SK-N-SH treated with all-trans-retinoic acid at 6 μM for 48 hours (cell line): ENCODE measurements around the gene STK4.

Experiments
- ATAC-seq: fragments of 200-7000 bp; cut with Tn5 transposase; 3 replicates; pipeline ENCODE4 v1.9.1; 2020; ENCODE audit warnings: mild to moderate bottlenecking, moderate library complexity
- ARNTL ChIP-seq: fragments of 450-650 bp; formaldehyde crosslinking; IDR thresholded peaks from 2 replicates; pipeline ENCODE4 v1.5.0; 2020; ENCODE audit warnings: low read depth, mild to moderate bottlenecking, moderate library complexity, borderline replicate concordance
- BACH2 ChIP-seq: fragments of 250-450 bp; sonication (Bioruptor Pico); IDR thresholded peaks from 2 replicates; pipeline ENCODE4 v1.9.0; 2021; ENCODE audit warnings: mild to moderate bottlenecking, borderline replicate concordance
- CSDC2 ChIP-seq: fragments of 250-450 bp; sonication (Bioruptor Pico); IDR thresholded peaks from 2 replicates; pipeline ENCODE4 v1.5.0; 2020; ENCODE audit warnings: mild to moderate bottlenecking, moderate library complexity
- ESRRG ChIP-seq: fragments of 250-450 bp; sonication (Bioruptor Pico); IDR thresholded peaks from 2 replicates; pipeline ENCODE4 v1.6.1; 2021; ENCODE audit warnings: mild to moderate bottlenecking
- ISL1 ChIP-seq: fragments of 250-450 bp; sonication (Bioruptor Pico); IDR thresholded peaks from 2 replicates; pipeline ENCODE4 v2.1.2; 2022; ENCODE audit warnings: mild to moderate bottlenecking, moderate library complexity
- RARB ChIP-seq: fragments of 250-450 bp; sonication (Bioruptor Pico); IDR thresholded peaks from 2 replicates; pipeline ENCODE4 v1.8.0; 2021; ENCODE audit warnings: mild to moderate bottlenecking, moderate library complexity
- SNAI2 ChIP-seq: fragments of 250-450 bp; sonication (Bioruptor Pico); IDR thresholded peaks from 2 replicates; pipeline ENCODE4 v1.5.0; 2020; ENCODE audit warnings: mild to moderate bottlenecking, moderate library complexity
- TOX ChIP-seq: fragments of 250-450 bp; sonication (Bioruptor Pico); IDR thresholded peaks from 2 replicates; pipeline ENCODE4 v1.8.0; 2021; ENCODE audit warnings: mild to moderate bottlenecking, moderate library complexity, borderline replicate concordance
- ZFP3 ChIP-seq: fragments of 250-450 bp; sonication (Bioruptor Pico); IDR thresholded peaks from 2 replicates; pipeline ENCODE4 v1.5.0; 2020; ENCODE audit warnings: mild to moderate bottlenecking, moderate library complexity
- ZFP30 ChIP-seq: fragments of 450-650 bp; formaldehyde crosslinking; IDR thresholded peaks from 2 replicates; pipeline ENCODE4 v1.5.0; 2022; ENCODE audit warnings: mild to moderate bottlenecking, moderate library complexity
- ZNF565 ChIP-seq: fragments of 450-650 bp; formaldehyde crosslinking; conservative IDR thresholded peaks from 2 replicates; pipeline ENCODE4 v1.5.0; 2020; ENCODE audit warnings: low read depth, mild to moderate bottlenecking, moderate library complexity
- ZNF70 ChIP-seq: fragments of 450-650 bp; formaldehyde crosslinking; IDR thresholded peaks from 2 replicates; pipeline ENCODE4 v1.5.0; 2020; ENCODE audit warnings: mild to moderate bottlenecking, moderate library complexity
- ZNF8 ChIP-seq: fragments of 450-650 bp; formaldehyde crosslinking; IDR thresholded peaks from 2 replicates; pipeline ENCODE4 v1.5.0; 2020; ENCODE audit warnings: mild to moderate bottlenecking, moderate library complexity
- TF ChIP-seq, protein P1 (sequence below): fragments of 250-450 bp; sonication (Bioruptor Pico); IDR thresholded peaks from 2 replicates; pipeline ENCODE4 v1.8.0; 2020; ENCODE audit warnings: mild to moderate bottlenecking, moderate library complexity, borderline replicate concordance
- TF ChIP-seq, protein P2 (sequence below): fragments of 250-450 bp; sonication (Bioruptor Pico); IDR thresholded peaks from 2 replicates; pipeline ENCODE4 v1.5.0; 2020; ENCODE audit warnings: mild to moderate bottlenecking, moderate library complexity
- TF ChIP-seq, protein P3 (sequence below): fragments of 250-450 bp; sonication (Bioruptor Pico); IDR thresholded peaks from 2 replicates; pipeline ENCODE4 v1.8.0; 2021; ENCODE audit warnings: low read depth, mild to moderate bottlenecking, moderate library complexity, borderline replicate concordance
- TF ChIP-seq, protein P4 (sequence below): fragments of 250-450 bp; sonication (Bioruptor Pico); IDR thresholded peaks from 2 replicates; pipeline ENCODE4 v1.5.1; 2020; ENCODE audit warnings: low read depth, mild to moderate bottlenecking, moderate library complexity
- TF ChIP-seq, protein P5 (sequence below): fragments of 250-450 bp; sonication (Bioruptor Pico); IDR thresholded peaks from 2 replicates; pipeline ENCODE4 v1.5.1; 2021; ENCODE audit warnings: mild to moderate bottlenecking, moderate library complexity

The STK4 gene

DNA sequence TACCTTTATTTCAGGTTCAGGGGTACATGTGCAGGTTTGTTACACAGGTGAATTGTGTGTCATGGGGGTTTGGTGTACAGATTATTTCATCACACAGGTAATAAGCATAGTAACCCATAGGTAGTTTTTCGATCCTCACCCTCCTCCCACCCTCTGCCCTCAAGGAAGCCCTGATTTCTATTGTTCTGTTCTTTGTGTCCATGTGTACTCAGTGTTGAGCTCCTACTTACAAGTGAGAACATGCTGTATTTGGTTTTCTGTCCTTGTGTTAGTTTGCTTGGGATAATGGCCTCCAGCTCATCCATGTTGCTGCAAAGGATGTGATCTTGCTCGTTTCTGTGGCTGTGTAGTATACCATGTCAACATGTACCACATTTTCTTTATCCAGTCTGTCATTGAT, 66.0 kb downstream of the STK4 start:
- ATAC-seq: no peak
- TF ChIP-seq BACH2 (CRISPR knock-in tag) (no peak), ZNF8 (no peak), ARNTL (CRISPR knock-in tag) (no peak), SNAI2 (CRISPR knock-in tag) (no peak), ISL1 (CRISPR knock-in tag) (no peak), TOX (CRISPR knock-in tag) (no peak)
- TF ChIP-seq, protein P1, sequence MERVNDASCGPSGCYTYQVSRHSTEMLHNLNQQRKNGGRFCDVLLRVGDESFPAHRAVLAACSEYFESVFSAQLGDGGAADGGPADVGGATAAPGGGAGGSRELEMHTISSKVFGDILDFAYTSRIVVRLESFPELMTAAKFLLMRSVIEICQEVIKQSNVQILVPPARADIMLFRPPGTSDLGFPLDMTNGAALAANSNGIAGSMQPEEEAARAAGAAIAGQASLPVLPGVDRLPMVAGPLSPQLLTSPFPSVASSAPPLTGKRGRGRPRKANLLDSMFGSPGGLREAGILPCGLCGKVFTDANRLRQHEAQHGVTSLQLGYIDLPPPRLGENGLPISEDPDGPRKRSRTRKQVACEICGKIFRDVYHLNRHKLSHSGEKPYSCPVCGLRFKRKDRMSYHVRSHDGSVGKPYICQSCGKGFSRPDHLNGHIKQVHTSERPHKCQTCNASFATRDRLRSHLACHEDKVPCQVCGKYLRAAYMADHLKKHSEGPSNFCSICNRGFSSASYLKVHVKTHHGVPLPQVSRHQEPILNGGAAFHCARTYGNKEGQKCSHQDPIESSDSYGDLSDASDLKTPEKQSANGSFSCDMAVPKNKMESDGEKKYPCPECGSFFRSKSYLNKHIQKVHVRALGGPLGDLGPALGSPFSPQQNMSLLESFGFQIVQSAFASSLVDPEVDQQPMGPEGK: no peak
- TF ChIP-seq, protein P2, sequence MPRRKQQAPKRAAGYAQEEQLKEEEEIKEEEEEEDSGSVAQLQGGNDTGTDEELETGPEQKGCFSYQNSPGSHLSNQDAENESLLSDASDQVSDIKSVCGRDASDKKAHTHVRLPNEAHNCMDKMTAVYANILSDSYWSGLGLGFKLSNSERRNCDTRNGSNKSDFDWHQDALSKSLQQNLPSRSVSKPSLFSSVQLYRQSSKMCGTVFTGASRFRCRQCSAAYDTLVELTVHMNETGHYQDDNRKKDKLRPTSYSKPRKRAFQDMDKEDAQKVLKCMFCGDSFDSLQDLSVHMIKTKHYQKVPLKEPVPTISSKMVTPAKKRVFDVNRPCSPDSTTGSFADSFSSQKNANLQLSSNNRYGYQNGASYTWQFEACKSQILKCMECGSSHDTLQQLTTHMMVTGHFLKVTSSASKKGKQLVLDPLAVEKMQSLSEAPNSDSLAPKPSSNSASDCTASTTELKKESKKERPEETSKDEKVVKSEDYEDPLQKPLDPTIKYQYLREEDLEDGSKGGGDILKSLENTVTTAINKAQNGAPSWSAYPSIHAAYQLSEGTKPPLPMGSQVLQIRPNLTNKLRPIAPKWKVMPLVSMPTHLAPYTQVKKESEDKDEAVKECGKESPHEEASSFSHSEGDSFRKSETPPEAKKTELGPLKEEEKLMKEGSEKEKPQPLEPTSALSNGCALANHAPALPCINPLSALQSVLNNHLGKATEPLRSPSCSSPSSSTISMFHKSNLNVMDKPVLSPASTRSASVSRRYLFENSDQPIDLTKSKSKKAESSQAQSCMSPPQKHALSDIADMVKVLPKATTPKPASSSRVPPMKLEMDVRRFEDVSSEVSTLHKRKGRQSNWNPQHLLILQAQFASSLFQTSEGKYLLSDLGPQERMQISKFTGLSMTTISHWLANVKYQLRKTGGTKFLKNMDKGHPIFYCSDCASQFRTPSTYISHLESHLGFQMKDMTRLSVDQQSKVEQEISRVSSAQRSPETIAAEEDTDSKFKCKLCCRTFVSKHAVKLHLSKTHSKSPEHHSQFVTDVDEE (CRISPR knock-in tag): no peak

DNA sequence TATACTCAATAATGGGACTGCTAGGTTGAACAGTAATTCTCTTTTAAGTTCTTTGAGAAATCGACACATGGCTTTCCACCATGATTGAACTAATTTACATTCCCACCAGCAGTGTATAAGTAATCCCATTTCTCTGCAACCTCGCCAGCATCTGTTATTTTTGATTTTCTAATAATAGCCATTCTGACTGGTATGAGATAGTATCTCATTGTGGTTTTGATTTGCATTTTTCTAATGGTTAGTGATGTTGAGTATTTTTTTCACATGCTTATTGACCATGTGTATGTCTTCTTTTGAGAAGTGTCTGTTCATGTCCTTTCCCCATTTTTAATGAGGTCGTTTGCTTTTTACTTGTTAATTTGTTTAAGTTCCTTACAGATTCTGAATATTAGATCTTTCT, 66.5 kb downstream of the STK4 start:
- no peak for ATAC-seq
- TF ChIP-seq ZNF565: no peak
- TF ChIP-seq, protein P3, sequence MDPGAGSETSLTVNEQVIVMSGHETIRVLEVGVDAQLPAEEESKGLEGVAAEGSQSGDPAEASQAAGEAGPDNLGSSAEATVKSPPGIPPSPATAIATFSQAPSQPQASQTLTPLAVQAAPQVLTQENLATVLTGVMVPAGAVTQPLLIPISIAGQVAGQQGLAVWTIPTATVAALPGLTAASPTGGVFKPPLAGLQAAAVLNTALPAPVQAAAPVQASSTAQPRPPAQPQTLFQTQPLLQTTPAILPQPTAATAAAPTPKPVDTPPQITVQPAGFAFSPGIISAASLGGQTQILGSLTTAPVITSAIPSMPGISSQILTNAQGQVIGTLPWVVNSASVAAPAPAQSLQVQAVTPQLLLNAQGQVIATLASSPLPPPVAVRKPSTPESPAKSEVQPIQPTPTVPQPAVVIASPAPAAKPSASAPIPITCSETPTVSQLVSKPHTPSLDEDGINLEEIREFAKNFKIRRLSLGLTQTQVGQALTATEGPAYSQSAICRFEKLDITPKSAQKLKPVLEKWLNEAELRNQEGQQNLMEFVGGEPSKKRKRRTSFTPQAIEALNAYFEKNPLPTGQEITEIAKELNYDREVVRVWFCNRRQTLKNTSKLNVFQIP (CRISPR knock-in tag): no peak
- no peak for TF ChIP-seq ZFP3 (CRISPR knock-in tag)
- no peak for TF ChIP-seq ZNF70
- TF ChIP-seq ARNTL (CRISPR knock-in tag): no peak
- TF ChIP-seq ZNF8: no peak
- TF ChIP-seq, protein P4, sequence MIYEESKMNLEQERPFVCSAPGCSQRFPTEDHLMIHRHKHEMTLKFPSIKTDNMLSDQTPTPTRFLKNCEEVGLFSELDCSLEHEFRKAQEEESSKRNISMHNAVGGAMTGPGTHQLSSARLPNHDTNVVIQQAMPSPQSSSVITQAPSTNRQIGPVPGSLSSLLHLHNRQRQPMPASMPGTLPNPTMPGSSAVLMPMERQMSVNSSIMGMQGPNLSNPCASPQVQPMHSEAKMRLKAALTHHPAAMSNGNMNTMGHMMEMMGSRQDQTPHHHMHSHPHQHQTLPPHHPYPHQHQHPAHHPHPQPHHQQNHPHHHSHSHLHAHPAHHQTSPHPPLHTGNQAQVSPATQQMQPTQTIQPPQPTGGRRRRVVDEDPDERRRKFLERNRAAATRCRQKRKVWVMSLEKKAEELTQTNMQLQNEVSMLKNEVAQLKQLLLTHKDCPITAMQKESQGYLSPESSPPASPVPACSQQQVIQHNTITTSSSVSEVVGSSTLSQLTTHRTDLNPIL (CRISPR knock-in tag): no peak
- TF ChIP-seq BACH2 (CRISPR knock-in tag): no peak
- TF ChIP-seq, protein P1: no peak
- TF ChIP-seq CSDC2 (CRISPR knock-in tag): no peak
- TF ChIP-seq ISL1 (CRISPR knock-in tag): no peak
- no peak for TF ChIP-seq ESRRG (CRISPR knock-in tag)
- TF ChIP-seq, protein P2 (CRISPR knock-in tag): no peak

DNA sequence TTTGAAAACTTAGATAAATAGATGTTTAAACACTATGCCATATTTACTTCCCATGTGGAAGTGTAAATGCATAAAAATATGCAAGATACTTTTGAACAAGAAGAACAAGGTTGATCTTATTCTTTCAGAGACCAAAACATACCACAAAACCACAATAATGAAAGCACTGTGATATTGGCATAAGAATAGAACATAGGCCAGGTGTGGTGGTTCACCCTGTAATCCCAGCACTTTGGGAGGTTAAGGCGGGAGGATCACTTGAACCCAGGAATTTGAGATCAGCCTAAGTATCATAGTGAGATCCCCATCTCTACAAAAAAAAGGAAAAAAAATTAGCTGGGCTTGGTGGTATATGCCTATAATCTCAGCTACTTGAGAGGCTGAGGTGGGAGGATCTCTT, 68.1 kb downstream of the STK4 start:
- no peak for ATAC-seq
- TF ChIP-seq, protein P2 (CRISPR knock-in tag): no peak
- TF ChIP-seq ISL1 (CRISPR knock-in tag) (no peak), RARB (CRISPR knock-in tag) (no peak), TOX (CRISPR knock-in tag) (no peak), CSDC2 (CRISPR knock-in tag) (no peak), BACH2 (CRISPR knock-in tag) (no peak), ZFP30 (CRISPR knock-in tag) (no peak), ZNF8 (no peak), ESRRG (CRISPR knock-in tag) (no peak)
- TF ChIP-seq, protein P5, sequence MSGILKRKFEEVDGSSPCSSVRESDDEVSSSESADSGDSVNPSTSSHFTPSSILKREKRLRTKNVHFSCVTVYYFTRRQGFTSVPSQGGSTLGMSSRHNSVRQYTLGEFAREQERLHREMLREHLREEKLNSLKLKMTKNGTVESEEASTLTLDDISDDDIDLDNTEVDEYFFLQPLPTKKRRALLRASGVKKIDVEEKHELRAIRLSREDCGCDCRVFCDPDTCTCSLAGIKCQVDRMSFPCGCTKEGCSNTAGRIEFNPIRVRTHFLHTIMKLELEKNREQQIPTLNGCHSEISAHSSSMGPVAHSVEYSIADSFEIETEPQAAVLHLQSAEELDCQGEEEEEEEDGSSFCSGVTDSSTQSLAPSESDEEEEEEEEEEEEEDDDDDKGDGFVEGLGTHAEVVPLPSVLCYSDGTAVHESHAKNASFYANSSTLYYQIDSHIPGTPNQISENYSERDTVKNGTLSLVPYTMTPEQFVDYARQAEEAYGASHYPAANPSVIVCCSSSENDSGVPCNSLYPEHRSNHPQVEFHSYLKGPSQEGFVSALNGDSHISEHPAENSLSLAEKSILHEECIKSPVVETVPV: no peak
